Left ventricle myocardium superior (tissue), 1 donor: ENCODE measurements around the gene BRIP1. TPM values are rescaled to one million over a fixed set of nuclear protein-coding genes. Genes with fewer than 3 reads are reported as not detected.

Experiments used
- total RNA-seq: library from RNA; stranded (reverse); fragmentation: NEBNext Ultra II Directional; extraction: Animal tissue kit (Norgen Biotek cat#: 25700); gene quantifications from one replicate; pipeline ENCODE4 v1.2.1, GENCODE V29; 2021
- donor health status: DM: no; HTN: yes; CAD: no; lungs with severe emphysema.

The BRIP1 gene
- total RNA-seq, 1 donor from 2014 or later, result 0.35 TPM

Other genes starting within 250 kb of the BRIP1 start
- gene INTS2, start 64.5 kb upstream of the BRIP1 start, total RNA-seq, result 8.4 TPM
- 25.7 TPM for gene MED13, start 201.8 kb upstream of the BRIP1 start, total RNA-seq